ENCODE data around the gene MAD2L2. TPM values are rescaled to one million over a fixed set of nuclear protein-coding genes. Genes with fewer than 3 reads are reported as not detected.

Gene MAD2L2
- total RNA-seq, 1 donor from 2014 or later, result 19.8 TPM

- Histone ChIP-seq H3K9ac (ENCODE audit: low read depth in 1 of 3, low read length in 3 of 3) (no peak overlapping the region), H3K36me3 (ENCODE audit: control insufficient read depth in 3 of 3, insufficient read depth in 3 of 3, low read length in 3 of 3) (no peaks in the 10 kb centered on the region), H3K27ac (ENCODE audit: low read depth, low read length) (no peak overlapping the region)
Observed at GRCh38 chr1:11720525-11720924, 39.6 kb upstream of the MAD2L2 start.

GRCh38 chr1:11720033-11720376, 39.1 kb upstream of the MAD2L2 start:
- Histone ChIP-seq H3K27ac (ENCODE audit: low read depth, low read length) (no peak overlapping the region), H3K36me3 (ENCODE audit: control insufficient read depth in 3 of 3, insufficient read depth in 3 of 3, low read length in 3 of 3) (no peaks in the 10 kb centered on the region), H3K9ac (ENCODE audit: low read depth in 1 of 3, low read length in 3 of 3) (peak overlapping the region in 1 of 3 donors; percentile 28), H3K9me3 (ENCODE audit: control insufficient read depth in 3 of 3, low read length in 3 of 3) (no peaks in the 10 kb centered on the region), H3K4me3 (ENCODE audit: low read length in 3 of 3) (peak overlapping the region; percentile 55 to 63 (median 58)), H3K4me1 (ENCODE audit: control insufficient read depth in 3 of 3, insufficient read depth in 3 of 3, low read length in 3 of 3) (peaks cover 8 to 11% (median 11%) of the 10 kb centered on the region in 3 donors), H3K27me3 (ENCODE audit: control insufficient read depth in 3 of 3, insufficient read depth in 3 of 3, low read length in 3 of 3) (peaks cover 0 to 3% (median 2%) of the 10 kb centered on the region in 3 donors)

More at GRCh38 chr1:11720525-11720924, 39.6 kb upstream of the MAD2L2 start:
- Histone ChIP-seq H3K4me3 (ENCODE audit: low read length in 3 of 3) (no peak overlapping the region), H3K9me3 (ENCODE audit: control insufficient read depth in 3 of 3, low read length in 3 of 3) (no peaks in the 10 kb centered on the region), H3K27me3 (ENCODE audit: control insufficient read depth in 3 of 3, insufficient read depth in 3 of 3, low read length in 3 of 3) (peaks cover 0 to 2% (median 0%) of the 10 kb centered on the region in 3 donors), H3K4me1 (ENCODE audit: control insufficient read depth in 3 of 3, insufficient read depth in 3 of 3, low read length in 3 of 3) (peaks cover 8 to 11% (median 11%) of the 10 kb centered on the region in 3 donors)

- H3K9me3 ChIP-seq (ENCODE audit: control insufficient read depth in 3 of 3, low read length in 3 of 3), result no peaks in the 10 kb centered on the region
- no peaks in the 10 kb centered on the region for H3K36me3 ChIP-seq (ENCODE audit: control insufficient read depth in 3 of 3, insufficient read depth in 3 of 3, low read length in 3 of 3)
- H3K27me3 ChIP-seq (ENCODE audit: control insufficient read depth in 3 of 3, insufficient read depth in 3 of 3, low read length in 3 of 3), result peaks cover 0 to 3% (median 0%) of the 10 kb centered on the region in 3 donors
- peaks cover 8 to 11% (median 11%) of the 10 kb centered on the region in 3 donors for H3K4me1 ChIP-seq (ENCODE audit: control insufficient read depth in 3 of 3, insufficient read depth in 3 of 3, low read length in 3 of 3)
- no peak overlapping the region for H3K27ac ChIP-seq (ENCODE audit: low read depth, low read length)
- peak overlapping the region; percentile 55 to 63 (median 58) for H3K4me3 ChIP-seq (ENCODE audit: low read length in 3 of 3)
- peak overlapping the region in 1 of 3 donors; percentile 62 for H3K9ac ChIP-seq (ENCODE audit: low read depth in 1 of 3, low read length in 3 of 3)
Observed at GRCh38 chr1:11719313-11720032, 38.5 kb upstream of the MAD2L2 start.

- H3K4me3 ChIP-seq (ENCODE audit: low read length in 3 of 3), result no peak overlapping the region
- no peaks in the 10 kb centered on the region for H3K9me3 ChIP-seq (ENCODE audit: control insufficient read depth in 3 of 3, low read length in 3 of 3)
- H3K36me3 ChIP-seq (ENCODE audit: control insufficient read depth in 3 of 3, insufficient read depth in 3 of 3, low read length in 3 of 3), result no peaks in the 10 kb centered on the region
- H3K27ac ChIP-seq (ENCODE audit: low read depth, low read length), result no peak overlapping the region
- peaks cover 9 to 19% (median 18%) of the 10 kb centered on the region in 3 donors for H3K27me3 ChIP-seq (ENCODE audit: control insufficient read depth in 3 of 3, insufficient read depth in 3 of 3, low read length in 3 of 3)
- no peak overlapping the region for H3K9ac ChIP-seq (ENCODE audit: low read depth in 1 of 3, low read length in 3 of 3)
- H3K4me1 ChIP-seq (ENCODE audit: control insufficient read depth in 3 of 3, insufficient read depth in 3 of 3, low read length in 3 of 3), result peaks cover 6 to 10% (median 7%) of the 10 kb centered on the region in 3 donors
Observed at GRCh38 chr1:11714831-11715575, 34.1 kb upstream of the MAD2L2 start.

GRCh38 chr1:11713095-11713494, 32.1 kb upstream of the MAD2L2 start:
- H3K27me3 ChIP-seq (ENCODE audit: control insufficient read depth in 3 of 3, insufficient read depth in 3 of 3, low read length in 3 of 3), result peaks cover 16 to 29% (median 19%) of the 10 kb centered on the region in 3 donors
- H3K27ac ChIP-seq (ENCODE audit: low read depth, low read length), result no peak overlapping the region
- H3K36me3 ChIP-seq (ENCODE audit: control insufficient read depth in 3 of 3, insufficient read depth in 3 of 3, low read length in 3 of 3), result no peaks in the 10 kb centered on the region
- H3K4me3 ChIP-seq (ENCODE audit: low read length in 3 of 3), result no peak overlapping the region
- H3K9ac ChIP-seq (ENCODE audit: low read depth in 1 of 3, low read length in 3 of 3), result no peak overlapping the region
- H3K9me3 ChIP-seq (ENCODE audit: control insufficient read depth in 3 of 3, low read length in 3 of 3), result no peaks in the 10 kb centered on the region
- H3K4me1 ChIP-seq (ENCODE audit: control insufficient read depth in 3 of 3, insufficient read depth in 3 of 3, low read length in 3 of 3), result no peaks in the 10 kb centered on the region

- H3K27me3 ChIP-seq (ENCODE audit: control insufficient read depth in 3 of 3, insufficient read depth in 3 of 3, low read length in 3 of 3), result peaks cover 16 to 29% (median 25%) of the 10 kb centered on the region in 3 donors
- no peak overlapping the region for H3K9ac ChIP-seq (ENCODE audit: low read depth in 1 of 3, low read length in 3 of 3)
- H3K4me1 ChIP-seq (ENCODE audit: control insufficient read depth in 3 of 3, insufficient read depth in 3 of 3, low read length in 3 of 3), result peaks cover 0 to 7% (median 7%) of the 10 kb centered on the region in 3 donors
- H3K27ac ChIP-seq (ENCODE audit: low read depth, low read length), result no peak overlapping the region
- no peaks in the 10 kb centered on the region for H3K36me3 ChIP-seq (ENCODE audit: control insufficient read depth in 3 of 3, insufficient read depth in 3 of 3, low read length in 3 of 3)
- H3K4me3 ChIP-seq (ENCODE audit: low read length in 3 of 3), result no peak overlapping the region
- no peaks in the 10 kb centered on the region for H3K9me3 ChIP-seq (ENCODE audit: control insufficient read depth in 3 of 3, low read length in 3 of 3)
Observed at GRCh38 chr1:11712285-11712684, 31.3 kb upstream of the MAD2L2 start.

GRCh38 chr1:11711490-11711889, 30.5 kb upstream of the MAD2L2 start:
- H3K27me3 ChIP-seq (ENCODE audit: control insufficient read depth in 3 of 3, insufficient read depth in 3 of 3, low read length in 3 of 3), result peaks cover 16 to 29% (median 29%) of the 10 kb centered on the region in 3 donors
- no peaks in the 10 kb centered on the region for H3K9me3 ChIP-seq (ENCODE audit: control insufficient read depth in 3 of 3, low read length in 3 of 3)
- H3K4me1 ChIP-seq (ENCODE audit: control insufficient read depth in 3 of 3, insufficient read depth in 3 of 3, low read length in 3 of 3), result peaks cover 0 to 8% (median 7%) of the 10 kb centered on the region in 3 donors
- H3K4me3 ChIP-seq (ENCODE audit: low read length in 3 of 3), result no peak overlapping the region
- H3K9ac ChIP-seq (ENCODE audit: low read depth in 1 of 3, low read length in 3 of 3), result no peak overlapping the region
- H3K36me3 ChIP-seq (ENCODE audit: control insufficient read depth in 3 of 3, insufficient read depth in 3 of 3, low read length in 3 of 3), result no peaks in the 10 kb centered on the region
- H3K27ac ChIP-seq (ENCODE audit: low read depth, low read length), result no peak overlapping the region

GRCh38 chr1:11708554-11709350, 27.8 kb upstream of the MAD2L2 start:
- Histone ChIP-seq H3K4me1 (ENCODE audit: control insufficient read depth in 3 of 3, insufficient read depth in 3 of 3, low read length in 3 of 3) (peaks cover 0 to 8% (median 7%) of the 10 kb centered on the region in 3 donors), H3K27me3 (ENCODE audit: control insufficient read depth in 3 of 3, insufficient read depth in 3 of 3, low read length in 3 of 3) (peaks cover 24 to 45% (median 35%) of the 10 kb centered on the region in 3 donors), H3K27ac (ENCODE audit: low read depth, low read length) (no peak overlapping the region), H3K9ac (ENCODE audit: low read depth in 1 of 3, low read length in 3 of 3) (no peak overlapping the region), H3K9me3 (ENCODE audit: control insufficient read depth in 3 of 3, low read length in 3 of 3) (no peaks in the 10 kb centered on the region), H3K4me3 (ENCODE audit: low read length in 3 of 3) (no peak overlapping the region), H3K36me3 (ENCODE audit: control insufficient read depth in 3 of 3, insufficient read depth in 3 of 3, low read length in 3 of 3) (no peaks in the 10 kb centered on the region)

- Histone ChIP-seq H3K27ac (ENCODE audit: low read depth, low read length) (no peak overlapping the region), H3K36me3 (ENCODE audit: control insufficient read depth in 3 of 3, insufficient read depth in 3 of 3, low read length in 3 of 3) (no peaks in the 10 kb centered on the region), H3K4me3 (ENCODE audit: low read length in 3 of 3) (peak overlapping the region in 1 of 3 donors; percentile 13), H3K9ac (ENCODE audit: low read depth in 1 of 3, low read length in 3 of 3) (peak overlapping the region in 1 of 3 donors; percentile 16), H3K27me3 (ENCODE audit: control insufficient read depth in 3 of 3, insufficient read depth in 3 of 3, low read length in 3 of 3) (peaks cover 34 to 51% (median 45%) of the 10 kb centered on the region in 3 donors), H3K9me3 (ENCODE audit: control insufficient read depth in 3 of 3, low read length in 3 of 3) (no peaks in the 10 kb centered on the region), H3K4me1 (ENCODE audit: control insufficient read depth in 3 of 3, insufficient read depth in 3 of 3, low read length in 3 of 3) (peaks cover 0 to 8% (median 7%) of the 10 kb centered on the region in 3 donors)
Observed at GRCh38 chr1:11707621-11708276, 26.8 kb upstream of the MAD2L2 start.
